Globus pallidus (tissue), 1 donor: ENCODE data around the gene KCTD2.

Source experiments
- DNase-seq: peaks from one replicate; pipeline ENCODE4 v3.0.0-alpha.2; 2015; ENCODE audit warnings: low spot score

Gene KCTD2

GRCh38 chr17:75077496-75078283, 30.7 kb downstream of the KCTD2 start:
- peak; percentile 50 for DNase-seq

- DNase-seq, result no peak
Measured at GRCh38 chr17:75078284-75079022, 31.4 kb downstream of the KCTD2 start.

- no peak for DNase-seq
Measured at GRCh38 chr17:75079023-75079373, 32.0 kb downstream of the KCTD2 start.

GRCh38 chr17:75081611-75082540, 34.9 kb downstream of the KCTD2 start:
- DNase-seq, result no peak

- no peak for DNase-seq
Measured at GRCh38 chr17:75082683-75083082, 35.7 kb downstream of the KCTD2 start.

GRCh38 chr17:75084039-75084660, 37.1 kb downstream of the KCTD2 start:
- DNase-seq, result no peak

- DNase-seq, result no peak
Measured at GRCh38 chr17:75086496-75087181, 39.6 kb downstream of the KCTD2 start.

- no peak for DNase-seq
Measured at GRCh38 chr17:75087182-75087557, 40.1 kb downstream of the KCTD2 start.

GRCh38 chr17:75087558-75088453, 40.8 kb downstream of the KCTD2 start, which contains the start of gene SLC16A5:
SLC16A5 (plus strand) TSS chr17:75087954; CDS start chr17:75093637, 5,683 bp downstream.
- no peak for DNase-seq

- DNase-seq, result no peak
Measured at GRCh38 chr17:75088465-75089417, 41.7 kb downstream of the KCTD2 start.

- DNase-seq, result no peak
Measured at GRCh38 chr17:75090871-75091854, 44.1 kb downstream of the KCTD2 start.

GRCh38 chr17:75091855-75092327, 44.9 kb downstream of the KCTD2 start:
- no peak for DNase-seq

GRCh38 chr17:75093548-75094158, 46.6 kb downstream of the KCTD2 start:
- DNase-seq, result no peak

- no peak for DNase-seq
Measured at GRCh38 chr17:75094871-75095399, 47.9 kb downstream of the KCTD2 start.

GRCh38 chr17:75096082-75096625, 49.1 kb downstream of the KCTD2 start:
- DNase-seq, result peak; percentile 34

GRCh38 chr17:75097865-75098264, 50.8 kb downstream of the KCTD2 start:
- DNase-seq, result no peak

GRCh38 chr17:75098861-75099260, 51.8 kb downstream of the KCTD2 start:
- DNase-seq, result no peak
